Neural progenitor cell (in vitro differentiated cells): Measurements from ENCODE around the gene MED28.

ENCODE experiments used
- EZH2 ChIP-seq: fragments of 200-600 bp; sonication (generic); IDR thresholded peaks from 2 replicates; pipeline ENCODE4 v1.6.1; 2017; ENCODE audit warnings: antibody characterized with exemption, mild to moderate bottlenecking, moderate library complexity
- EZH2phosphoT487 ChIP-seq: fragments of 200-600 bp; sonication (generic); IDR thresholded peaks from 2 replicates; pipeline ENCODE4 v1.6.1; 2017; ENCODE audit warnings: antibody characterized with exemption
- TF ChIP-seq, protein P1 (sequence below): fragments of 200-600 bp; sonication (generic); IDR thresholded peaks from 2 replicates; pipeline ENCODE4 v1.5.1; 2017; ENCODE audit warnings: antibody characterized with exemption, mild to moderate bottlenecking

GRCh38 chr4:17680559-17681280 lies 66.3 kb downstream of the MED28 start:
- TF ChIP-seq, protein P1, sequence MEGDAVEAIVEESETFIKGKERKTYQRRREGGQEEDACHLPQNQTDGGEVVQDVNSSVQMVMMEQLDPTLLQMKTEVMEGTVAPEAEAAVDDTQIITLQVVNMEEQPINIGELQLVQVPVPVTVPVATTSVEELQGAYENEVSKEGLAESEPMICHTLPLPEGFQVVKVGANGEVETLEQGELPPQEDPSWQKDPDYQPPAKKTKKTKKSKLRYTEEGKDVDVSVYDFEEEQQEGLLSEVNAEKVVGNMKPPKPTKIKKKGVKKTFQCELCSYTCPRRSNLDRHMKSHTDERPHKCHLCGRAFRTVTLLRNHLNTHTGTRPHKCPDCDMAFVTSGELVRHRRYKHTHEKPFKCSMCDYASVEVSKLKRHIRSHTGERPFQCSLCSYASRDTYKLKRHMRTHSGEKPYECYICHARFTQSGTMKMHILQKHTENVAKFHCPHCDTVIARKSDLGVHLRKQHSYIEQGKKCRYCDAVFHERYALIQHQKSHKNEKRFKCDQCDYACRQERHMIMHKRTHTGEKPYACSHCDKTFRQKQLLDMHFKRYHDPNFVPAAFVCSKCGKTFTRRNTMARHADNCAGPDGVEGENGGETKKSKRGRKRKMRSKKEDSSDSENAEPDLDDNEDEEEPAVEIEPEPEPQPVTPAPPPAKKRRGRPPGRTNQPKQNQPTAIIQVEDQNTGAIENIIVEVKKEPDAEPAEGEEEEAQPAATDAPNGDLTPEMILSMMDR: no peak
- TF ChIP-seq EZH2 (no peak), EZH2phosphoT487 (no peak)
